CD4-positive, alpha-beta T cell treated with Interleukin-15 for 4 hours (primary cell): ENCODE data around the gene MOK.
"Not testable (repeated sequence)": the region's sequence is repeated elsewhere in the genome, so short reads cannot be mapped to it uniquely, and the experiment has no call there.

Source experiments
- DNase-seq: peaks from one replicate; pipeline ENCODE4 v3.0.0-alpha.2; 2020; ENCODE audit warnings: low spot score

The MOK gene

GRCh38 chr14:102246071-102246470, 58.9 kb downstream of the MOK start:
- DNase-seq: no peak

- not testable (repeated sequence) for DNase-seq
Observed at GRCh38 chr14:102243795-102244194, 61.2 kb downstream of the MOK start.

GRCh38 chr14:102241147-102241546, 63.8 kb downstream of the MOK start:
- DNase-seq: no peak

- not testable (repeated sequence) for DNase-seq
Observed at GRCh38 chr14:102240481-102240880, 64.5 kb downstream of the MOK start.

GRCh38 chr14:102239231-102239630, 65.7 kb downstream of the MOK start:
- no peak for DNase-seq

- DNase-seq: no peak
Observed at GRCh38 chr14:102238766-102239165, 66.2 kb downstream of the MOK start.

- no peak for DNase-seq
Observed at GRCh38 chr14:102238131-102238530, 66.8 kb downstream of the MOK start.

- DNase-seq: no peak
Observed at GRCh38 chr14:102236026-102236425, 68.9 kb downstream of the MOK start.

GRCh38 chr14:102235275-102235897, 69.6 kb downstream of the MOK start:
- peak; percentile 73 for DNase-seq

- no peak for DNase-seq
Observed at GRCh38 chr14:102234331-102235264, 70.4 kb downstream of the MOK start.

- DNase-seq: no peak
Observed at GRCh38 chr14:102233081-102233480, 71.9 kb downstream of the MOK start.

- no peak for DNase-seq
Observed at GRCh38 chr14:102232348-102232625, 72.7 kb downstream of the MOK start.

- no peak for DNase-seq
Observed at GRCh38 chr14:102231476-102232347, 73.3 kb downstream of the MOK start.

- DNase-seq: no peak
Observed at GRCh38 chr14:102230481-102231210, 74.3 kb downstream of the MOK start.

- DNase-seq: no peak
Observed at GRCh38 chr14:102229739-102230092, 75.2 kb downstream of the MOK start.

- no peak for DNase-seq
Observed at GRCh38 chr14:102229071-102229738, 75.8 kb downstream of the MOK start.

GRCh38 chr14:102227184-102227964, 77.6 kb downstream of the MOK start:
- DNase-seq: no peak

- no peak for DNase-seq
Observed at GRCh38 chr14:102226356-102227125, 78.4 kb downstream of the MOK start.

- DNase-seq: no peak
Observed at GRCh38 chr14:102225936-102226335, 79.0 kb downstream of the MOK start.

GRCh38 chr14:102225386-102225785, 79.6 kb downstream of the MOK start:
- no peak for DNase-seq
